H1 (cell line): ENCODE data around the gene HOMER1.

Experiments used
- CHD1 ChIP-seq: IDR thresholded peaks from 2 replicates; pipeline ENCODE4 v1.6.1; 2012; ENCODE audit warnings: low read depth, low read length, improper control_type of control experiment
- EGR1 ChIP-seq: IDR thresholded peaks from 2 replicates; pipeline ENCODE4 v1.6.1; 2011; ENCODE audit warnings: low read depth, low read length, borderline replicate concordance
- JUND ChIP-seq: IDR thresholded peaks from 2 replicates; pipeline ENCODE4 v1.6.1; 2011; ENCODE audit warnings: mild to moderate bottlenecking, improper control_type of control experiment, low read length
- RFX5 ChIP-seq: IDR thresholded peaks from 2 replicates; pipeline ENCODE4 v1.6.1; 2011; ENCODE audit warnings: low read depth, low read length, improper control_type of control experiment, borderline replicate concordance
- TF ChIP-seq, protein P1 (sequence below), 3 experiments: IDR thresholded peaks; 1 replicate in 2 of 3; 2 replicates in 1 of 3; pipeline versions ENCODE4 v1.5.1 to v1.6.1; 2011; ENCODE audit warnings: low read length in 3 of 3, mild to moderate bottlenecking in 3 of 3, inconsistent platforms in 2 of 3, low read depth in 1 of 3, moderate library complexity in 1 of 3; ENCODE audit not compliant: insufficient read depth in 1 of 3; ENCODE audit errors: control extremely low read depth in 1 of 3

DNA sequence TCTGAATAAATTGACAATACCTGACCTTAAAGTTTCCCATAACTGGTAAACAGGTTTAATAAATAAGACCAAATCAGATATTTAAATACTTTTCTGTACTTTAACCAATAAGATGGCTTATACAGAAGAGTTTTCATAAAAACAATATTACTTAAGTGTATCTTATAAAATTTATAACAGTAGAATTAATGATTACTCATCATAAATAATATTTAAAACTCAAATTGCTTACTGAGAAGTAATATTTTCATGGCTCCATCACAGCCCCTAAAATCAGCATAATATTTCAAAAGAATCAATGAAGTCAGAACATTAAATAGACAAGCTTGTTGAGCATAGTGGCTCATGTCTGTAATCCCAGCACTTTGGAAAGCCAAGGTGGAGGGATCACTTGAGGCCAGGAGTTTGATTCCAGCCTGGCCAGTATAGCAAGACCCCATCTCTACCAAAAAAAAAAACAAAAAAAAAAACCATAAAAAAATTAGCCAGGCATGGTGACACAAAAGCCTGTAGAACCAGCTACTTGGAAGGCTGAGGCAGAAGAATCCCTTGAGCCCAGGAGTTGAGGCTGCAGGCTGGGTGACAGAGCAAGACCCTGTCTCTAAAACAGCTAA, 23.5 kb downstream of the HOMER1 start:
- TF ChIP-seq EGR1 (no peak), CHD1 (no peak), RFX5 (no peak), JUND (no peak)
- TF ChIP-seq, protein P1, sequence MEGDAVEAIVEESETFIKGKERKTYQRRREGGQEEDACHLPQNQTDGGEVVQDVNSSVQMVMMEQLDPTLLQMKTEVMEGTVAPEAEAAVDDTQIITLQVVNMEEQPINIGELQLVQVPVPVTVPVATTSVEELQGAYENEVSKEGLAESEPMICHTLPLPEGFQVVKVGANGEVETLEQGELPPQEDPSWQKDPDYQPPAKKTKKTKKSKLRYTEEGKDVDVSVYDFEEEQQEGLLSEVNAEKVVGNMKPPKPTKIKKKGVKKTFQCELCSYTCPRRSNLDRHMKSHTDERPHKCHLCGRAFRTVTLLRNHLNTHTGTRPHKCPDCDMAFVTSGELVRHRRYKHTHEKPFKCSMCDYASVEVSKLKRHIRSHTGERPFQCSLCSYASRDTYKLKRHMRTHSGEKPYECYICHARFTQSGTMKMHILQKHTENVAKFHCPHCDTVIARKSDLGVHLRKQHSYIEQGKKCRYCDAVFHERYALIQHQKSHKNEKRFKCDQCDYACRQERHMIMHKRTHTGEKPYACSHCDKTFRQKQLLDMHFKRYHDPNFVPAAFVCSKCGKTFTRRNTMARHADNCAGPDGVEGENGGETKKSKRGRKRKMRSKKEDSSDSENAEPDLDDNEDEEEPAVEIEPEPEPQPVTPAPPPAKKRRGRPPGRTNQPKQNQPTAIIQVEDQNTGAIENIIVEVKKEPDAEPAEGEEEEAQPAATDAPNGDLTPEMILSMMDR (IDR thresholded peaks at IDR 0.05; ENCODE audit: control extremely low read depth in 1 of 3, insufficient read depth in 1 of 3, low read depth in 1 of 3, low read length in 3 of 3), result no peak
